ENCODE measurements around the gene CTNND2. TPM values are rescaled to one million over a fixed set of nuclear protein-coding genes. Genes with fewer than 3 reads are reported as not detected.

The CTNND2 gene
- total RNA-seq, 1 experiment from 2014 or later: 7.0 TPM

GRCh38 chr5:11869203-11869602 is 35.0 kb downstream of the CTNND2 start:
- H2BK120ac ChIP-seq (ENCODE audit: low read depth, low read length, poor library complexity, severe bottlenecking): no peak overlapping the region
- H3K14ac ChIP-seq (ENCODE audit: insufficient read depth, low read length): no peak overlapping the region
- H3K4me2 ChIP-seq (ENCODE audit: insufficient read depth, insufficient read length, low read length): no peak overlapping the region
- peaks cover 2 to 6% of the 10 kb centered on the region in 2 experiments; a peak in 3 of 4 replicates for H3K4me1 Mint-ChIP-seq
- H3K56ac ChIP-seq (ENCODE audit: insufficient read length, low read depth, low read length): no peak overlapping the region
- no peaks in the 10 kb centered on the region for H3K79me1 ChIP-seq (ENCODE audit: insufficient read depth, low read depth, low read length, poor library complexity, severe bottlenecking)
- H2BK12ac ChIP-seq (ENCODE audit: insufficient read length, low read depth, low read length): no peak overlapping the region
- peaks cover 0 to 7% (median 5%) of the 10 kb centered on the region in 3 experiments; a peak in 5 of 7 replicates for H3K36me3 Mint-ChIP-seq (ENCODE audit: insufficient read depth in 1 of 3, low read depth in 3 of 3)
- H3K27ac Mint-ChIP-seq: no peak overlapping the region
- H3K27me3 Mint-ChIP-seq (ENCODE audit: low read depth): peaks cover 3% of the 10 kb centered on the region
- H2BK15ac ChIP-seq (ENCODE audit: low read depth, low read length): no peak overlapping the region
- no CpG with 5 or more reads among the region's 1 CpG for WGBS (ENCODE audit: extremely low coverage, insufficient read length, low lambda C conversion rate)
- no peak overlapping the region for H2AK5ac ChIP-seq (ENCODE audit: insufficient read length, low read length)
- H2BK5ac ChIP-seq (ENCODE audit: insufficient read length, low read length): no peak overlapping the region
- H3K18ac ChIP-seq (ENCODE audit: insufficient read length, low read depth, low read length): no peak overlapping the region
- H3K23me2 ChIP-seq (ENCODE audit: insufficient read length, low read depth, low read length, poor library complexity, severe bottlenecking): no peaks in the 10 kb centered on the region
- no peak overlapping the region for H3T11ph ChIP-seq (ENCODE audit: low read length)
- H4K5ac ChIP-seq (ENCODE audit: insufficient read length, low read depth, low read length): no peak overlapping the region
- no peaks in the 10 kb centered on the region for H3K9me3 ChIP-seq (ENCODE audit: control insufficient read depth, low read depth, low read length)
- no peaks in the 10 kb centered on the region for H3K4me1 ChIP-seq (ENCODE audit: insufficient read depth, low read length)
- no peak for TF ChIP-seq CTCF (conservative IDR thresholded peaks at IDR 0.05)
- no peaks in the 10 kb centered on the region for H4K20me1 ChIP-seq (ENCODE audit: control insufficient read depth, insufficient read depth, insufficient read length)
- no peak overlapping the region for H3K4me3 Mint-ChIP-seq
- H3K79me2 ChIP-seq (ENCODE audit: insufficient read depth, low read length): no peaks in the 10 kb centered on the region
- H4K91ac ChIP-seq (ENCODE audit: insufficient read length, low read depth, low read length): no peak overlapping the region
- H2AFZ ChIP-seq (ENCODE audit: low read length): no peak overlapping the region
- H3K9me3 Mint-ChIP-seq: no peaks in the 10 kb centered on the region; a peak in 1 of 5 replicates
- no peak for DNase-seq
- no peak overlapping the region for H3K27ac ChIP-seq (ENCODE audit: insufficient read length, low read depth, low read length)
- H3K4ac ChIP-seq (ENCODE audit: low read depth, low read length): no peak overlapping the region
- H4K8ac ChIP-seq (replicated peaks; ENCODE audit: insufficient read length, low read depth, low read length): no peak overlapping the region
- H3K23ac ChIP-seq (ENCODE audit: insufficient read length, low read depth, low read length): no peak overlapping the region
- H3K27me3 ChIP-seq (ENCODE audit: insufficient read depth, low read length): no peaks in the 10 kb centered on the region
- no peak overlapping the region for H3K9ac ChIP-seq (ENCODE audit: extremely low read depth, insufficient read length, low read length)
- no peak overlapping the region for H2BK20ac ChIP-seq (ENCODE audit: low read depth, low read length, poor library complexity, severe bottlenecking)
